Mesenteric fat pad (tissue), 1 donor: ENCODE measurements around the gene ZSCAN2. TPM values are rescaled to one million over a fixed set of nuclear protein-coding genes. Genes with fewer than 3 reads are reported as not detected.
"Not testable (repeated sequence)": the region's sequence is repeated elsewhere in the genome, so short reads cannot be mapped to it uniquely, and the experiment has no call there.

Experiments
- DNase-seq: peaks from one replicate; pipeline ENCODE4 v3.0.0-alpha.2; 2020; ENCODE audit warnings: low spot score
- long read RNA-seq: library from polyadenylated mRNA; unstranded; transcript quantifications from one replicate; pipeline ENCODE4 v2.0.0, GENCODE V29; 2020
- total RNA-seq: library from RNA; stranded (reverse); fragmentation: NEBNext Ultra II Directional; extraction: Animal tissue kit (Norgen Biotek cat#: 25700); gene quantifications from one replicate; pipeline ENCODE4 v1.2.1, GENCODE V29; 2021
- donor health status: DM: yes; HTN: yes; CAD: no.

The ZSCAN2 gene
- 7.9 TPM for total RNA-seq
- long read RNA-seq, partial matches to known transcripts, result 0 of 13 reads
- long read RNA-seq, other reads (novel, unspliced or antisense), result 5 of 13 reads

DNA sequence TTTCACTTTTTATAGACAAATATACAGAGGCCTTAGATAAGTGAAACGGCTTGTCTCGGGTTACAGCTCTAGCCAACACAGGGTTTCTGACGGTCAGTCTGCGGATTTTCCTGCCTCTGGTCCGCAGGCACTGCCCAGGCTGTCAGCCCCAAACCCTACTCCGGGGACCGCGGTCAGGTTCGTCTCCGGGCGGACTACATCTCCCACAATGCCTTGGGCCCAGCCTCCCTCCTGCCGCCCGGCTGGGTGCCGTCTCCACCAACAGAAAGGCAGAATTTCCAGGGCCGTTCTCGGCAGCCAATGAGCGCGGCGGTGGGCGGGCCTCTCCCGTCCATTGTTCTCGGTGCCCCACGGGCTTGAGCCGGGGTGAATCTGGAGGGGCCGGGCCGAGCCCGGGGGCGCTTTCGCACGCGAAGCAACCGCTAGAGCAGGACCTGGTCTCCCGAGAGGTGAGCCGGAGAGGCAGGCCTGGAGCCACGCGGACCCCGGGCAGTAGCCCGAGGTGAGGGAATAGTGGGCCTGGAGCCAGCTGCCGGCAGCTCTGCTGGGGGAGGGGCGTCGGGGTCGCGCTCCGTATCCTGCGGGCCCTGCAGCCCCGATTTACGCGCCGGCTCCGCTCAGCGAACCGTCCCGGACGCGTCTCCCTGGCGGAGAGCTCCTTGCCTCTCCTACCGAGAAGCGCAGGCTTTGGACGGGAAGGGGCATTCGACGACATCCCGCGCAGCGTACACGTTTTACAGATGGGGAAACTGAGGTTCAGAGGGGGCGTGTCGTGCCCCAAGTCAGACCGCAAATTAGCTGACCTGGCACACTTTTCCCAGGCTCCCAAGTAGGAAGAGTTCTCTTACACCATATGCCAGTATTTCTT lies at the start of gene ZSCAN2:
TSS of gene ZSCAN2 (plus strand) at position 323 of the 868 bp plus-strand sequence. CDS start 2,919 bp downstream, outside the sequence.
- DNase-seq, result peak; percentile 99

GRCh38 chr15:84551624-84552023 lies 49.2 kb upstream of the ZSCAN2 start:
- DNase-seq, result not testable (repeated sequence)

DNA sequence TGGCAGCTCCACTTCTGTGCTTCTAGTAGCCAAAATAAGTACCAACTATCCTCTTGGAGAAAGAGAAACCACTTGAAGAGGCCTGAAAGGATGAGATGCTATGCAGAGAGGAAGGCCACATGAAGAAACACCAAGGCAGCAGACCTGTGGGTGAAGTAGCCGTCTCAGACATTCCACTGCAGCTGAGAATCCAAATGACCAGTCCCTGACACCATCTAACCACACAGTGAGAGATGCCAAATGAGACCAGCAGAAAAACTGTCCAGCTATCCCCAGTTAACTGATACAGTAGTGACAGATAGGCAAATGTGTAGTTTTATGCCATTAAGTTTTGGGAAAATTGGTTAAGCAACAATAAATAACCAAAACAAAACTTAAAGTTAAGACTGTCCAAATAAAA lies 47.9 kb upstream of the ZSCAN2 start:
- DNase-seq, result no peak

DNA sequence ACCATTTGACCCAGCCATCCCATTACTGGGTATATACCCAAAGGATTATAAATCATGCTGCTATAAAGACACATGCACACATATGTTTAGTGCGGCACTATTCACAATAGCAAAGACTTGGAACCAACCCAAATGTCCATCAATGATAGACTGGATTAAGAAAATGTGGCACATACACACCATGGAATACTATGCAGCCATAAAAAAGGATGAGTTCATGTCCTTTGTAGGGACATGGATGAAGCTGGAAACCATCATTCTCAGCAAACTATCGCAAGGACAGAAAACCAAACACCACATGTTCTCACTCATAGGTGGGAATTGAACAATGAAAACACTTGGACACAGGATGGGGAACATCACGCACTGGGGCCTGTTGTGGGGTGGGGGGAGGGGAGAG lies 44.1 kb upstream of the ZSCAN2 start:
- DNase-seq, result not testable (repeated sequence)

DNA sequence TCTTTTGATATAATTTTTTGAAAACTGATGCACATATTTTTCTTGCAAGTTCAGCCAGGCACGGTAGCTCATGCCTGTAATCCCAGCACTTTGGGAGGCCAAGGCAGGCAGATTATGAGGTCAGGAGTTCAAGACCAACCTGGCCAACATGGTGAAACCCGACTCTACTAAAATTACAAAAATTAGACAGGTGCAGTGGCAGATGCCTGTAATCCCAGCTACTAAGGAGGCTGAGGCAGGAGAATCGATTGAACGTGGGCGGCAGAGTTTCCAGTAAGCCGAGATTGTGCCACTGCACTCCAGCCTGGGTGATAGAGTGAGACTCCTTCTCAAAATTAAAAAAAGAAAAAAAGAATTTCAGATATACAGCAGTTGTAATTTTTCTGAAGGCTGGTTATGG lies 32.8 kb upstream of the ZSCAN2 start:
- not testable (repeated sequence) for DNase-seq

GRCh38 chr15:84570164-84570735 lies 30.6 kb upstream of the ZSCAN2 start:
- DNase-seq, result peak; percentile 92

- DNase-seq, result no peak
Observed at GRCh38 chr15:84572231-84572630, 28.6 kb upstream of the ZSCAN2 start.

- DNase-seq, result no peak
Observed at GRCh38 chr15:84575493-84575892, 25.3 kb upstream of the ZSCAN2 start.

- DNase-seq, result not testable (repeated sequence)
Observed at GRCh38 chr15:84577891-84578290, 22.9 kb upstream of the ZSCAN2 start.

DNA sequence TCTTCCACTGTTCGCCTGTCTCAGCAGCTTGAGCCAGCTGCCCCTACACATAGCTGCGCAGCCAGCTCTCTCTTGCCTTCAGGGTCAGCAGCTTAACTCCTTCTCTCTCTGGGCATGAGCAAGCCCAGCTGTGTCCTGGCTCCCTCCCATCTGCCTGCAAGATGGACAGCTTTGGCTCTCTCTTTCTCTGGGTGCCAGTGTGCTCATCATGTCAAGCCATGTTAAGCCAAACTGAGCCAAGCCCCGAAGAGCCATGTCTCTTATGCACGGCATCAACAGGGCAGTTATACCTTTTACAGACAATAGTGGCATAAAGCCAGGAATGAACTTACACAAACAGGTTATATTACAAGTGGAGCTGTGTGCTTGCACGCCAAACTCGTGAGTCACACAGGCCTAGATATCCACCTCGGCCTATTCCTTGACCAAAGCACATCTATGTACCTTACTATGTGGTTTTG lies 21.5 kb upstream of the ZSCAN2 start:
- DNase-seq, result not testable (repeated sequence)

GRCh38 chr15:84581676-84582428 lies 19.0 kb upstream of the ZSCAN2 start:
- not testable (repeated sequence) for DNase-seq

DNA sequence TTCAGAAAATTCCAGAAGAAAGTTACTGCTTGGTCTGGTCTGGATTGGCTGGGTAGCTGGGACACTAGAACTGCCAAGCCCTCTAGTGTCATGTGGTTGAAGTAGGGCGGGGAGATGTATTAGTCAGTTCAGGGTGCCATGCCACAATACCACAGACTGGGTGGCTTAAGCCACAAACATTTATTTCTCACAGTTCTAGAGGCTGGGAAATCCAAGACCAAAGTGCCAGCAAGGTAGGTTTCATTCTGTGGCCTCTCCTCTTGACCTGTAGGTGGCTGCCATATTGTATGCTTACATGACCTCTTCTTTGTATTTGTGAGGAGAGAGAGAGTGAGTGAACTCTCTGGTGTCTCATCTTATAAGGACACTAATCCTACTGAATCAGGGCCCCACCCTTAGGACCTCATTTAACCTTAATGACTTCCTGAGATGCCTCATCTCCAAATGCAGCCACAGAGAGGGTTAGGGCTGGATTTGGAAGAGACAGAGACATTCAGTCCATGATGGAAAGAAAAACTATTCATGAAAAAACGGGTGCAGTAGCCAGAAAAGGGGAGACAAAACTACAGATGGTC lies 18.1 kb upstream of the ZSCAN2 start:
- no peak for DNase-seq

GRCh38 chr15:84583921-84584320 lies 16.9 kb upstream of the ZSCAN2 start:
- not testable (repeated sequence) for DNase-seq

GRCh38 chr15:84586696-84587095 lies 14.1 kb upstream of the ZSCAN2 start:
- no peak for DNase-seq

GRCh38 chr15:84588053-84588874 lies 12.5 kb upstream of the ZSCAN2 start:
- peak; percentile 94 for DNase-seq

DNA sequence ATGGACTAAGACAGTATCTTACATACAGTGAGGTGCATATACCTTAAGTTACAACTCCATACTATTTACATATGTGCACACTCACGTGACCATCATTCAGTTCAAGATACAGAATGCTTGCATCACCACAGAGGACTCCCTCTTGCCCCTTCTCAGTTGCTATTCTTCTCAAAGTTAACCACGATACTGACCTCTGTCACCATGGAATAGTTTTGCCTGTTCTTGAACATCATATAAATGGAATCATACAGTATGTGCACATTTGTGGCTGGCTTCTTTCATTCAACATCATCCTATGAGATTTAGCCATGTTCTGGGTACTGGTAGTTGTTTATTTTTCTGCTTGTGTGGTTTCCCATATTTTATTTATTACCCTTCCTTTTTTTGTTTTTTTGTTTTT lies 10.4 kb upstream of the ZSCAN2 start:
- no peak for DNase-seq

- no peak for DNase-seq
Observed at GRCh38 chr15:84591815-84592214, 9.0 kb upstream of the ZSCAN2 start.

DNA sequence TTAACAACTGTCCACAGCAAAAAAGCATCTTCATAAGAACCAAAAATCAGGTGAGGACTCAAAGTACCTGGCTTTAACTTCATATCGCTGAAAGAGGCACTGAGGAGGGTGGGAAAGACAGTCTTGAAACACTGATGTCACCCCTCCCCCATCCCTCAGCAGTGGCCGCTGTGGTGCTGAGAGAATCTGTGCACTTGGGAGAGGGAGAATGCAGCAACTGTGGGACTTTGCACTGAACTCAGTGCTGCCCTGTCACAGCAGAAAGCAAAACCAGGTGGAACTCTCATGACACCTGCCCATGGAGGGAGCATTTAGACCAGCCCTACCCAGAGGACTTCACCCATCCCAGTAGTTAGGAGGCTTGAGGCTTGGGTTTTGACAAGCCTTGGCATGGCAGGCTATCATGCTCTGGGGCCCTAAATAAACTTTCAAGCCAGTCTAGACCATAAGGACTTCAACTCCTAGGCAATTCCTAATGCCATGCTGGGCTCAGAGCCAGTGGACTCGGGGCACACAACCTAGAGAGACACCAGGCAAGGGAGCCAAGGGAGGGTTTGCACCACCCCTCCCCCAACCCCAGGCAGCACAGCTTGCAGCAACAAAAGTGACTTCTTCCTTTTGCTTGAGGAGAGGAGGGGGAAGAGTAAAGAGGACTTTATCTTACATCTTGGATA lies 6.1 kb upstream of the ZSCAN2 start:
- peak; percentile 55 for DNase-seq

DNA sequence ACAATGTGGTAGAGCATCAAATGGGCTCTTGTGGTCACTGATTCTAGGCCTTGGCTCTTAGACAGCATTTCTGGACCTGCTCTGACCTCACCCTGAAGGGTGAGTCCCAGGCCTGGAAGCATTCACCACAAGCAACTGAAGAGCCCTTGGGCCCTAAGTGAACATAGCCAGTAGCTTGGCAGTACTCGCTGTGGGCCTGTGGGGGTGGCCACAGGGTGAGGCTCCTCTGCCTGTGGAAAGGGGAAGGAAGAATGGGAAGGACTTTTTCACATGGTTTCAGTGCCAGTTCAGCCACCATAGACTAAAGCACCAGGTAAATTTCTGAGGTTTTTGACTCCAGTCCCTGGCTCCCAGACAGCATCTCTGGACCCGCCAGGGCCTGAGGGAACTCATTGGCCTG lies 5.1 kb upstream of the ZSCAN2 start:
- peak; percentile 53 for DNase-seq

GRCh38 chr15:84597296-84597695 lies 3.5 kb upstream of the ZSCAN2 start:
- DNase-seq, result no peak
